H1 (cell line): ENCODE results near the gene EPHB6.

ENCODE experiments used
- ATF2 ChIP-seq: IDR thresholded peaks from 2 replicates; pipeline ENCODE4 v1.6.1; 2012; ENCODE audit warnings: low read length, inconsistent platforms
- BCL11A ChIP-seq, 2 experiments: IDR thresholded peaks; one replicate each; pipeline ENCODE4 v1.6.1; 2011; ENCODE audit warnings: low read depth in 2 of 2, low read length in 2 of 2, mild to moderate bottlenecking in 2 of 2
- CEBPB ChIP-seq: IDR thresholded peaks from 2 replicates; pipeline ENCODE4 v1.6.1; 2012; ENCODE audit warnings: low read depth, low read length
- CTCF ChIP-seq, 3 experiments: IDR thresholded peaks; 1 replicate in 2 of 3; 2 replicates in 1 of 3; pipeline versions ENCODE4 v1.5.1 to v1.6.1; 2011; ENCODE audit warnings: low read length in 3 of 3, mild to moderate bottlenecking in 3 of 3, inconsistent platforms in 2 of 3, low read depth in 1 of 3, moderate library complexity in 1 of 3; ENCODE audit not compliant: insufficient read depth in 1 of 3; ENCODE audit errors: control extremely low read depth in 1 of 3
- EGR1 ChIP-seq: IDR thresholded peaks from 2 replicates; pipeline ENCODE4 v1.6.1; 2011; ENCODE audit warnings: low read depth, low read length, borderline replicate concordance
- JUND ChIP-seq: IDR thresholded peaks from 2 replicates; pipeline ENCODE4 v1.6.1; 2011; ENCODE audit warnings: mild to moderate bottlenecking, improper control_type of control experiment, low read length
- NRF1 ChIP-seq: IDR thresholded peaks from 2 replicates; pipeline ENCODE4 v1.6.1; 2011; ENCODE audit warnings: mild to moderate bottlenecking, low read depth, low read length, improper control_type of control experiment
- POLR2A ChIP-seq, 2 experiments: IDR thresholded peaks; 1 replicate in 1 of 2; 2 replicates in 1 of 2; pipeline ENCODE4 v1.6.1; 2011; ENCODE audit warnings: low read depth in 2 of 2, low read length in 2 of 2, mild to moderate bottlenecking in 2 of 2; ENCODE audit errors: control extremely low read depth in 1 of 2
- POLR2AphosphoS5 ChIP-seq: IDR thresholded peaks from 2 replicates; pipeline ENCODE4 v1.6.1; 2011; ENCODE audit warnings: low read depth, low read length
- RFX5 ChIP-seq: IDR thresholded peaks from 2 replicates; pipeline ENCODE4 v1.6.1; 2011; ENCODE audit warnings: low read depth, low read length, improper control_type of control experiment, borderline replicate concordance
- SP1 ChIP-seq: IDR thresholded peaks from 2 replicates; pipeline ENCODE4 v1.6.1; 2011; ENCODE audit warnings: low read depth, low read length
- SP2 ChIP-seq: IDR thresholded peaks from 2 replicates; pipeline ENCODE4 v1.6.1; 2012; ENCODE audit warnings: mild to moderate bottlenecking, low read length, inconsistent platforms
- TBP ChIP-seq: IDR thresholded peaks from 2 replicates; pipeline ENCODE4 v1.6.1; 2011; ENCODE audit warnings: low read depth, low read length, improper control_type of control experiment

- TF ChIP-seq POLR2A (IDR thresholded peaks at IDR 0.05; ENCODE audit: control extremely low read depth in 1 of 2, low read depth in 2 of 2, low read length in 2 of 2) = no peak
- no peak for TF ChIP-seq CTCF (IDR thresholded peaks at IDR 0.05; ENCODE audit: control extremely low read depth in 1 of 3, insufficient read depth in 1 of 3, low read depth in 1 of 3, low read length in 3 of 3)
- no peak for TF ChIP-seq BCL11A (IDR thresholded peaks at IDR 0.05; ENCODE audit: low read depth in 2 of 2, low read length in 2 of 2)
- TF ChIP-seq SP1 = no peak
- TF ChIP-seq CEBPB = no peak
- no peak for TF ChIP-seq RFX5
- no peak for TF ChIP-seq EGR1
- TF ChIP-seq POLR2AphosphoS5 = no peak
- TF ChIP-seq TBP = no peak
- TF ChIP-seq NRF1 = no peak
- no peak for TF ChIP-seq JUND
- no peak for TF ChIP-seq ATF2
- no peak for TF ChIP-seq SP2
Observed at GRCh38 chr7:142868188-142868985, 13.5 kb downstream of the EPHB6 start.
